Stimulated activated CD8-positive, alpha-beta memory T cell treated with anti-CD3 and anti-CD28 coated beads, Interleukin-15, amount 100 ng/mL, for 48 hours (primary cell): Measurements from ENCODE around the gene CCDC195.

Experiments used
- DNase-seq, 2 donors: peaks; one replicate each; pipeline ENCODE4 v3.0.0-alpha.2; 2020; ENCODE audit warnings: low read depth in 2 of 2

The CCDC195 gene, protein sequence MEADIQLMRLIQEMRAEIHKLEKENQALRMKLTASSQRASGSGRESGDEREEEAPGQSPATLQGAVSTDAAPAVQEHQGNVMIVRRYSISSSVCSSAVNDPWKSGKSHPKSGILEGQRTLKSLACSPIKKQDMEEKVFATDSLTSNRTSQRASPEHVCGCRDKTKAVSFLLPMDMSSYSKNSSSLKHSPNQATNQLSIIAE

DNA sequence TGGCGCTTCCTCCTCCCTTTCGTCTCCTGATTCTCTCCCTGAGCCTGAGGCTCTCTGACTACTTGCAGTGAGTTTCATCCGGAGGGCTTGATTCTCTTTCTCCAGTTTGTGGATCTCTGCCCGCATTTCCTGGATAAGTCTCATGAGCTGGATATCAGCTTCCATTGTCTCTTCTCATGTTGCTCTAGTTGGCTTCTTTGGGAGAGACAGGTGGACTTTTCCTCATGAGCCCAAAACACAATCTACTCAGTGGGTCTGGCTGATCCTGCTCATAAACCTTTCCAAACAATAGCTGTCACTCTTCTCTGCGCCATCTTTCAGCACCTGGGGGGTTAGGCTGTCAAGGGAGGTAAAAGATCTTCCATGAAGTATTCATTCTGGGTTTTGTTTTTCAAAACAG lies at the start of gene CCDC195:
Gene CCDC195 (minus strand): TSS at position 165 of the 400 bp plus-strand sequence. CDS start 0 bp downstream, at position 165.
- DNase-seq, result no peak

DNA sequence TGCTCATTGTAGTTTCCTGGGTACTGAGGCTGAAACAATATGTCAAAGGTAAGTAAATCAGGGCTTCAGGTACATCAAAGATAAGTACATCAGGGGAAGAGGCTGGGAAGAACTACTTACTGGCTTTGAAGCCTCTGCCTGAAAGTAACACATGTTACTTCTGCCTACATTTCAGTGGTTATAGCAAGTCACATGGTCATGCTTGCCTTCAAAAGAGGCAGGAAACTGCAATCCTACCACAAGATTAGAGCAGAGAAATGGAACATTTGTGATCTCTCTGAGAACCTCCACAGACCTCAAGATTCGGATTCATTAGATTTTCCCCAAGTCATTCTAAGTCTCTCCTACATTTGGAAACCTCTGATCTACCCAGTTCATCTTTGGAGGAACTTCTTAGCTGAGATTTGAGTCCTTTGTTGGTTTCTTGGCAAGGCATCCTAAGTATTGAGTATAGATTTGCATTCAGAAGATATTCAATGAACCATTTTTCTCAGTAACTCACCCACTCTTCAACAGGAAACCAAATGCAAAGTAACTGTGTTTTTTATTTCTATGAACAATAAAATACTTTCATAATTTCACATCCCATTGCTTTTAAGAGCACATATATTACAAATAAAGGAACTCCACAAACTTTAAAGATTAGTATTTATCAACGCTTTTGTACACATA lies 48.5 kb upstream of the CCDC195 start:
- no peak for DNase-seq

DNA sequence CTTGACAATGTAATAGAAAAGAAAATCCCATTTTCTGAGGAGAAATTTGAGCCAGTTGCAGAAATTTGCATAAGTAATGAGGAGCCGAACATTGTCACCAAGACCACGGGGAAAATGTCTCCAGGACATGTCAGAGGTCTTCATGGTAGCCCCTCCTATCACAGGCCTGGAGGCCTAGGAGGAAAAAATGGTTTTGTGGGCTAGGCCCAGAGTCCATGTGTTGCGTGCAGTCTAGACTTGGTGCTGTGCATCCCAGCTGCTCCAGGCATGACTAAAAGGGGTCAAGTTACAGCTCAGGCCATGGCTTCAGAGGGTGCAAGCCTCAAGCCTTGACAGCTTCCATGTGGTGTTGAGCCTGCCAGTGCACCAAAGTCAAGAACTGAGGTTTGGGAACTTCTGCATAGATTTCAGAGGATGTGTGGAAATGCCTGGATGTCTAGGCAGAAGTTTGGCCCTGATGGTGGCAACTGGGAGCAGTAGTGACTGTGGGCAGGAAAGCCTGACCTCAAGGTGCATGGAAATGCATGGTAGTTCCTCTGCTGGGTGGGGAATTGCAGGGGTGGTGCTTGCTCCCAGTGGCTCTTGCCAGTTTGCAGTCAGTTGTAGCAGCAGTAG lies 41.9 kb upstream of the CCDC195 start:
- DNase-seq, result no peak

DNA sequence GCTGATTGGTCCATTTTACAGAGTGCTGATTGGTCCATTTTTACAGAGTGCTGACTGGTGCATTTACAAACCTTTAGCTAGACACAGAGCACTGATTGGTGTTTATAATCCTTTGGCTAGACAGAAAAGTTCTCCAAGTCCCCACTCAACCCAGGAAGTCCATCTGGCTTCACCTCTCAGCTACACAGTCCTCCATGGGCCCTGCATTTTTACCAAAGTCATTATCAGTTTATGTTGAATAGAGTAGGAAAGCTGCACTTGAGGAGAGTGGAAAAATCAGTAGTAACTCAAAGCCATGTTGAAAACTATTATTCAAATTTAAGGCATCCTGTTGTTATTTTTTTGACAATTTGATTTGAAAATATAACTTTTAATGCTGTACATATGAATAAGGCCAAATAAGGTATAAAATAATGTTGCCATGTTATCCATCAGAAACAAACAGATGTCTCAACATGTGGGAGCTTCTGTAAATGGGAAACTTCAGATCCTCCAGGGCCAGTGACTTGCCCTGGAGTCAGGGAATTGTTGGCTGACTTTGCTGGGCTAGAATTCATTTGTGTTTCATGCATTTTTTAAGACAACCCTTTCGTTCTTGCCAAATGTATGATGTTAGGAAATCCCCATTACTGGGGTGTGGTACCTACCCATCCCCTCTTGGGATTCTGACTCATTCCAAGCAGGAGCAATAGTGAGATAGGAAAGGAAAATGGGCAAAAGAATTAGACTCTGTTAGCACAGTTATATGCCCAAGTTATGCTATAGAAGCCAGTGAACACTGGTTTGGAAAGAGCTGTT lies 37.8 kb upstream of the CCDC195 start:
- no peak for DNase-seq

DNA sequence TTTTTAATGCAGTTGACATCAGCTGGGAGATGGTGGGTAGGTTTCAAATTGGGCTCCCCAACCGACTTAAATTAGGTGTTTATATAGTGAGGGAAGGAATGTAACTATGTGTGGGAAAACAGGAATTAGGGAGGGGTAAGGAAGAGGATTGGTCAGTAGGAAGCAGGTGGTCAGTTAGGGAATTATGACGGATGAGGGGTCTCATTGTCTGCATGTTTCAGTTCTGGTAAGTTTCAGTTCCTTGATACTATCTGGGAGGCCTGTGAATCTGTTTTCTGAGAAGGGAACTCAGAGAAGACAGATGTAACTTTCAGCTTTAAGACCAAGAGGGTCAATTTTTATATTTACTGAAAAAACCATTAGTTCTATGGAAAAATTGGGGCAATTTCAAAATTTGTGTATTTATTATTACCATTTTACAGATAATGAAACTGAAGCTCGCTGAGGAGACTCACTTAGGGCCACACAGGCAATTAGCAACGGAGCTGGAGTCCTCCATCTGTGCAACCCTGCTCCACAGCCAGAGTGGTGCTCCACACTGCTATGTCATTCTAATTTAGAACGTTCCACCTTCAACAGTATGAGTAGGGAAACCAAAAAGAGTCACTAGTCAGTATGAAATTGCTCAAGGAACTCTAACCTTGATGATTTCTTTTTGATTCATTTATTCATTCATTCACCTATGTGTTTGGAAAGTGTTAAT lies 36.0 kb upstream of the CCDC195 start:
- DNase-seq, result no peak

DNA sequence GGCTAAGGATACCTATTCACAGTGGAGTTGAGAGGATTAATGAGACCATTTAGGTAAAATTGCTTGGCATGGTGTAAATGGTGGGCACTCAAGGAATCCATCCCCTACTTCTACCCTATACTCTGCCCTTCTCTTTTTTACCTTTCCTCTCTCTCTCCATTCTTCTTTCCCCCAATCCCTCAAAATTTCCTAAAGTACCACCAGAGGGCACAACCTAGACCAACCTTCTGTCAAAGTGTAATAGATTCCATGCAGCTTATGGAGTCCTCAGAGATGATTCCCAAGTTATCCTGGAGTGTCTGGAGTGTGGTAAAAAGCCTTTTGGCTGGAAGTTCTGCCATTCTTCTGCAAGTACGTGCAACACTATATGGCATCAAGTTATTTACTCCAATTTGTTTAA lies 33.0 kb upstream of the CCDC195 start:
- no peak for DNase-seq

DNA sequence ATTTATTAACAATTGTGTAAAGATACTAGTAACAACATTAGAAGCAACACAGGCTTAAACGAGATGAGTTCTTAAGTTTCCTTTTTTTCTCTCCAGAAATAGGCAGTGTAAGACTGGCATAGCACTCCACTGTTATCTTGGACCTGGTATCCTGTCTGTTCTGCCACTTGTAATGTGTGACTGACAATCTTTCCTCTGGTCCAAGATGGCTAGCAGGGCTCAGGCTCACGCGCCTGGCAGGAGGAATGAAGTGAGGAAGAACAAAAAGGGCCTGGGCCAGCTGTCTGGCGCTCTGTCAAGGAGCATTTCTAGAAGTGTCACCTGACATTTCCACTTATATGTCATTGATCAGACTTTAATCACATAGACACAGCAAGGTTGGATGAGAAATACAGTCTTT lies 31.6 kb upstream of the CCDC195 start:
- DNase-seq, result no peak

DNA sequence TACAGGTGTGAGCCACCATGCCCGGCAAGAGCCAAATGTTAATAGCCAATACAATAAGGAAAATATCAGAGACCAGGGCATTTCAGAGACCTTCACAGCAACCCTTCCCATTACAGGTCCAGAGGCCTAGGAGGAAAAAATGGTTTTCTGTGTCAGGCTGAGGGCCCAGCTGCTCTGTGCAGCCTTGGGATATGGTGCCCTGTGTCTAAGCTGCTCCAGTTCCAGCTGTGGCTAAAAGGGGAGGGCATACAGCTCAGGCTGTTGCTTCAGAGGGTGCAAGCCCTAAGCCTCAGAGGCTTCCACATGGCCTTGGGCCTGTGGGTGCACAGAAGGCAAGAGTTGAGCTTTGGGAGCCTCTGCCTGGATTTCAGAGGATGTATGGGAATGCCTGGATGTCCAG lies 20.1 kb upstream of the CCDC195 start:
- DNase-seq, result no peak

DNA sequence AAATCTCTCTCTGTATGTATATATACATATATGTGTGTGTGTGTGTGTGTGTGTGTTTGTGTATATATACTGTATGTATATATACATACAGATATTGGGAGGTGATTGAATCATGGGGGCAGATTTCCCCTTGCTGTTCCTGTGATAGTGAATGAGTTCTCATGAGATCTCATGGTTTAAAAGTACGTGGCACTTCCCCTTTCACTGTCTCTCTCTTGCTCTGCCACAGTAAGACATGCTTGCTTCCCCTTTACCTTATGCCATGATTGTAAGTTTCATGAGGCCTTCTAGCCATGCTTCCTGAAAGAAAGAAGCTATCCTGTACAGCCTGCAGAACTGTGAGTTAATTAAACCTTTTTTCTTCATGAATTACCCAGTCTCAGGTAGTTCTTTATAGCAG lies 18.8 kb upstream of the CCDC195 start:
- DNase-seq, result no peak

DNA sequence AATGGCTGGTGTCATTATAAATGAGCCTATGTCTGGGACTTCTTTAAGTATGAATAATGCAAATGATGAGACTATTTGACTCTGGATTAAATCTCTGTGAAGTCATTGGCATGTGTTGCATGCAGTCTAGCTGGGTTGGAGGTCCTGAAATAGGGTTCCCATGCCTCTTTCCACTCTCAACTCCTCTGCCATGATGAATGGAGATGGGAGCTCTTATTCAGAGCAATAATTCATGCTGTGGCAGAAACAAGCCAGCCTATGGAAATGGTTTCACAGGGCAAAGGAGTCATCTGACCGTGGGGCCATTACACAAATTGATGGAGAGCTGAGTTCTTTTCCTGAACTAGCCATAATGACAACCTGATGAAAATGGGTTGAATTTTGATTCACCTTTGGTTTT lies 15.5 kb upstream of the CCDC195 start:
- DNase-seq, result no peak

DNA sequence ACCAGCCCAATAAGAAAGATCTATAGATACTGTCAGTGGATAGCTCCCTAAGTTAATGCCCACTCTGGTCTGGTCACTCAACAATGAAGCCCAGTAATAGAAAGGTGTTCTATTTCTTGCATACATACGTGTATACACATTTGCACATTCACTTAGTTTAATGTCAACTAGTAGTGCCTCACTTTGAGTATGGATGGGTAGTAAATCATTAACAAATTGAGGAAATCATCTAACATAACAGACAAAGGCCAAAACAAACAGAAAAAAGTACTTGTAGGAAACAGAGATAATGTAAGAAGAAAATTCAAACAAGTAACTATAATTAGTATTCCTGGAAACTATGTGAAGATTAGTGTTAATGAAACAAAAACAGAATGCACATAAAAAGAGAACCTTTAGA lies 13.3 kb upstream of the CCDC195 start:
- no peak for DNase-seq

DNA sequence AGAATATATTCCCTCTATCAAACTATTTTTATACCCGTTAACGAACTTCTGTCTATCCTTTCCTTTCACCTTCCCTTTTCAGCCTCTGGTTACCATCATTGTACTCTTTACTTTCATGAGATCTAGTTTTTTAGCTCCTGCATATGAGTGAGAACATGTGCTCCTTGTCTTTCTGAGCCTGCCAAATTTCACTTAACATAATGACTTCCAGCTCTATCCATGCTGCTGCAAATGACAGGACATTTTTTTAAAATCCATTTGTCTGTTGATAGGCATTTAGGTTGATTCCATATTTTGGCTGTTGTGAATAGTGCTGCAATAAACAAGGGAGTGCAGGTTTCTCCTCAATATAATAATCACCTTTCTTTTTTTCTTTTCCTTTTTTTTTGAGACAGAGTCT lies 8.2 kb upstream of the CCDC195 start:
- DNase-seq, result no peak

DNA sequence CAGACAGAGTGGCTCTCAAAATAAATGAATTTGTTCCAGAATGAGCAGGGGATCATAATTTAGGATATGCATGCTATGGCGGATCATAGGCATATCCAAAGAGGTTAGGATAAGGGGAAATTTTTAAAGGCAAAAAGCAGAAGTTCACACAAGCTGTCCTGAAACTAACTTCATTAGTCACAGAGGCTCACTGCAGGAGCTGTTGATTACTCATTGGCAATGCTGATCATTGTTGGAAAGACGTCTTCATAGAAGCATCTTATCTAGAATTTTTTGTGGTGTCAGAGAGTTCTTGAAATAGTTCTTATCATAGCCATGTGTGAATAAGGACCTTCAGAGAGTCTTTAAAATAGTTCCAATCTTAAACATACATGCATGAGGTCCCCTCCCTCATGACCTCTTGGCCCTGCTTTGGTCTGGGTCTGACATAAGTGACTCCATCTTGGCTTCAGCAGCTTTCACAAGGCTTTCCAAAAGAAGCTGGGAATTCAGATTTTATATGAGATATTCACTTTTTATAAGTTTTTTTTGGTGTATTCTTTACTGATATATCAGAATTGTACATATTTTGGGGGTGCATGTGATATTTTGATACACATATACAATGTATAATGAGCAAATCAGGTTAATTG lies 7.5 kb upstream of the CCDC195 start:
- DNase-seq, result no peak

DNA sequence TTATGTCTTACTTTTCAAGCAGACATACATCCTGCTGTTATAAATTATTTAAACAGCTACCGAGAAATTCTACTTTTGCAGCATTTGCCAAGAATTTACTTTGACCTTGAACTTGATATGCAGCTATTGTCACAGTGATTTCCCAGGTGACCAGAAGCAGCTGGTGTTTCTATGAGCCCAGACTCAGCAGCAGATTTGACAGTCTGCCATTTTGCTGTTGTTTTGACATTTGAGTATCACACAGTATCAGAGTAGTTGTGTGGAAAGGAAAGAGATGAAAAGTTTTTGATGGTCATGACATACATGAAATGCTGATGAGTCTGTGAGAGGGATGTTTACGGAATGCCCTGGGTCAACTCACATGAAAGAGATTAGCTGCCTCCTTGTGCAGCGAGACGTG lies 6.6 kb upstream of the CCDC195 start:
- DNase-seq, result no peak

DNA sequence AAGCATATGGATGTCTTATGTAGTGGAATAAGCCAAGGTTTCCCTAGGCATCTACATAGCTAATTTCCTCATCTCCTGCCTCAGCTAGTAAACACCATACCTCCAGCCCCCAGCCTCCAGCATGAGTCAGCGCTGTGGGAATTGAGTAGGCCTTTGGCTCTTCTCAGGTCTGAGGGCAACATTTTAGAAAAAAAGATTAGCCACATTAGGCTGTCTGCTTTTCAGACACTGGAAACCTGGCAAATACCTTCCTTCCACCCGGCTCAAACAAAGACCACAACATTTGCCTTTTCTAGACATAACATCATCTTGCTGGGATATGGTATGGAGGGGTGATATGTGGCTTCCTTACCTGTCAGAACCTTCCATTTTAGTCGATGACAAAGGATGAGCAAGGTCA lies 6.1 kb upstream of the CCDC195 start:
- DNase-seq, result no peak

DNA sequence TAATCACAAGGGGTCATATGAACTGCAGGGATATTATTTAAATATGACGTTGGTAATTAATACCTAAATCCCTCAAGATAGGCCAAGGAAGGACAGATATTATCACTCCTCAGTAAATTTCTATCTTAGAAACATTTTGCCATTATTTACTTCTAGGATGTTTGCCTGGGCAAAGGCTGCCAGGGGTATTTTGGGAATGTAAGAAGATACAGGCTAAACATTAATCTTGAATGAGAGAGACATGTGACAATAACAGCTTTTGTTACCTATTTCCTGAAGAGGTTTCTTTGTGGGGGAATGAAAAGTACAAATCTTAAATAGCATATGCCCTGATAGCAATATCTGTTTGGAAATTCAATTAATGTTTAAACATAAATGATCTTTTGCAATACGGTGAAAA lies 756 bp upstream of the CCDC195 start:
- DNase-seq, result no peak

DNA sequence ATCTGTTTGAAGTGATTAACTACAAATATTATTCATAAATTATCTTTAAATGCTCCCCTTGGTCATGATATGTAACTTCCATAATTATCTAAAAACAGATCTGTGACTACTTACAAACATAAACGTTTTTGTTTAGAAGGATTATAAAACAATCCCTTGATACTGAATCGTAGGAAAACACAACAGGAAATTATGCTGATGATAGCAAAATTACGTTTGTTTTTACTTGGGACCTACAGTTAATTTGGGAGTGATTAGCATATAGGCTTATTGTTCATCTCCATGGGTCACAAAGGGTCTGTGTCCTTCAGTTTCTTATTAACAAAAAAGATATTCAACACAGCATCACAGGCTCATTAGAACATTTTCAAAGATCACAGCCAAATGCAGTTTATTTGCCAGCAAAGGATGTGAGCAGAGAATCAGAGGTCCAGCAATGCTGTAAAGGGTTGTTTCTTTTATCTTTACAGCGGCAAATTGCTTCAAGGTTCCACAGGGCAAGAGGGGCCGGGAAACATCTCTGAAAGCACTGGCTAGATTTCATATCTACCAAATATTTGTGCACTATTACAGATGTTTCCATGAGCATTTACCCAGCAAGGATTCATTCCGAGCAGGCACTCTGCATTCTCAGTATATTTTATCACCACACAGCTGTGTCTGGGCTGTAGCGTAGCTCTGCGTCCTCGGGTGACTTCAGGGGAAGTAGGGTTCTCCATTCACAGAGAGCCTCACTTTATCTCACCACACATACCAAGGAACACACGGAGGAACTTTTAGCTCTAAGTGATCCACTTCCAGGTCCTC lies 4.1 kb downstream of the CCDC195 start:
- DNase-seq, result no peak

DNA sequence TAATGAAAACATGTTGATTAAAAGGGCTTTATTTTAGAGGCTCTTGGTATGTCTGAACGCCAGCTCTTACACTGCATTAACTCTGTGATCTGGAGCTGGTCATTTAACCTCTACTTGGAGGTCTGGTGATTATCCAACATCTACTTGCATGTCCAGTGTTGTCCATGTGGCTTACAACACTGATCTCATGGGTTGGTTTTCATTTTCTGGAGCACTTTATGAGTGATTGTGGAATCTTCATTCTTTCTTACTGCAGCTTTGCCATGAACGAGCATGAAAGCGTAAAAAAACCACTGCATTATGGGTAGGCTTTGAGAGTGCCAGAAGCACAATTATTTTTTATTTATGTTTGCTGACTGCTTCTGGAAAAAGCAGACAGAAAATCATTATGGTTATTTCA lies 4.8 kb downstream of the CCDC195 start:
- DNase-seq, result no peak

DNA sequence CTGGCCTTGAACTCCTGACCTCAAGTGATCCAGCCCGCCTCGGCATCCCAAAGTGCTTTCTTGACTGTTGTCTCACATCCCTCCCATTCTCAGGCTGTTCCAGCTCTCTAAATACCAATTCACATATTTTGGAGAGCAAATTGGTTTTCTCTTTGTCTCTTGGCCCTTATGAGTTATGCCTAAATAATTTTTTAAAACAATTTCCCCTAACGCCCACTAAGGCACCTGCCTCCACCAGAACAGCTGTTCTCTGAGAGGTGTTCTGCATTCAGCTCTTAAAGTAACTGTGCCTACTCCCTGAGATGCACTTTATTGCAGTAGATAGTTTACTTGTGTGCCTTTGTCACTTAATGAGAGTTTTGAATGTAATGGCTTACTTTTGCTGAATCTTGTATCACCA lies 6.9 kb downstream of the CCDC195 start:
- no peak for DNase-seq

DNA sequence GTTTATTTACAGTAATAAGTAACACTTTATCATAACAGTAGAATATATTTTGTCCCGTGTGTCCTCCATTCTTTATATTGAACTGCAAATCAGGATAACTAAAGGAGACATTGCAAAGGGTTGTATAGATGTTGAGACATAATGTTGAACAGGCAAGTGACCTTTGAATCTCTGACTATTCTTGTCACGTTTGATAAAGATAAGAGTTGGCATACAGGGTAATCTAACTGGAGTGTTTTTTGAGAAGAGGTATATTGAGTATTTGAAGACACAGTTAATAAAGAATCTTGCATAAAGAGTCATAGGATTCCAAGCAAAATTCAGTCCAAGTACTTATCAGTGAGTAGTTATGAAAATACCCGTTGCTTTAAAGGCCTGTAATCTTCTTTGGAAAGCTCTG lies 21.7 kb downstream of the CCDC195 start:
- DNase-seq, result no peak

DNA sequence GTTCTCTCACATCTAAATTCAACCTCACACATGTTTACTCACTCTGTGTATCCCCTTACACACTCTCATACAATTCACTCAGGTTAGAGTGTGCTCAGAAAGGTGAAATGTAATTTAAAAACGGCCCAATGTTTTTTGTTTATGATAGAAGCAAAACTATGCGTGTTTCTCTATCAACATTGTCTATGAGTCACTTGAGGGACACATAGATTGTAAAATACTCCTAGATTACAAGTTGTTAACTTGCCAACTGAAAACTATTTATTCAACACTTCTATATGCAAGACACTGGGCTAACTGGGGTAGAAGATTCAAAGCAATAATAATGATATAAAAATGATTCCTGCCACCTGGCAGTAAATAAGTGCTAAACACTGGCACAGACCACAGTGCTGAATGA lies 24.6 kb downstream of the CCDC195 start:
- no peak for DNase-seq
